ENCODE data around the gene LCOR. TPM values are rescaled to one million over a fixed set of nuclear protein-coding genes. Genes with fewer than 3 reads are reported as not detected.

LCOR gene
- total RNA-seq, 2 experiments from 2014 or later: 15.0 to 18.2 TPM

DNA sequence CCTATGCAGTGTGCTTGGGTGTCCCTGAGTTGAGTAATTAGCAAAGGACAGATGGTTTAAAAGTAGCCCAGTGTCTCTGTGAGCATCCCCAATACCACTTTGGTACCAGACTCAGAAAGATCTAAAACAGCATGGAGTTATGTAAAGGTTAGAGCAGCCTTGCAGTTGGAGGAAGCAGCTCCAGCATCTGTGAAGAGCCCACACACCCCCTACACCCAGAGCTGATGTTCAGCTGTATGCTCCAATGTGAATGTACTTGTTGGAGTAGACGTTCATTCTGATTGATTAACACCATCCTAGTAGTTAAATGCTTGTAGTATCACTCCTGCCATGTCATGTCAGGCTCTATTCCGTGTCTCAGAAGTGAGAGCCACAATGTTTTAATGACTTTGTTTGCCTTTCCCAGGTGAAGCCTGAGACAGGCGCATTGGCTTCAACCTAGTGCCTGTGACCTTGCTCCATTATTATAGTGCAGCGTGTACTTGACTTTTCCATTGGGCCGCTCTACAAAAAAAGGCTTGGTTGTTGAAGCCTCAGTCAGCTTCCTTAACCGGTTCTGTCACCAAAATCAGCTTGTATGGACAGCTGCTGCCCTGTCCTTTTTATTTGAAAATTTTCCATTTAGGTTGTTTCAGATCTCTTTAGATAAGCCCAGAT lies 154.2 kb downstream of the LCOR start:
- Mint-ChIP-seq H3K36me3 (peaks cover 7% of the 10 kb centered on the region), H3K27me3 (no peaks in the 10 kb centered on the region), H3K27ac (no peak overlapping the region), H3K9me3 (no peaks in the 10 kb centered on the region), H3K4me1 (ENCODE audit: low read depth) (peaks cover 3% of the 10 kb centered on the region), H3K4me3 (no peak overlapping the region)
- intact Hi-C loops (cut with micrococcal nuclease): no loop called here
- no peak for DNase-seq
- CTCF ChIA-PET: interaction anchor here (0.7 to 0.9 kb wide), 2 partner anchors 30 to 74 kb away, joined by 3 read pairs; no protein-coding TSS in a partner anchor
- POLR2A ChIA-PET: no interaction called here

DNA sequence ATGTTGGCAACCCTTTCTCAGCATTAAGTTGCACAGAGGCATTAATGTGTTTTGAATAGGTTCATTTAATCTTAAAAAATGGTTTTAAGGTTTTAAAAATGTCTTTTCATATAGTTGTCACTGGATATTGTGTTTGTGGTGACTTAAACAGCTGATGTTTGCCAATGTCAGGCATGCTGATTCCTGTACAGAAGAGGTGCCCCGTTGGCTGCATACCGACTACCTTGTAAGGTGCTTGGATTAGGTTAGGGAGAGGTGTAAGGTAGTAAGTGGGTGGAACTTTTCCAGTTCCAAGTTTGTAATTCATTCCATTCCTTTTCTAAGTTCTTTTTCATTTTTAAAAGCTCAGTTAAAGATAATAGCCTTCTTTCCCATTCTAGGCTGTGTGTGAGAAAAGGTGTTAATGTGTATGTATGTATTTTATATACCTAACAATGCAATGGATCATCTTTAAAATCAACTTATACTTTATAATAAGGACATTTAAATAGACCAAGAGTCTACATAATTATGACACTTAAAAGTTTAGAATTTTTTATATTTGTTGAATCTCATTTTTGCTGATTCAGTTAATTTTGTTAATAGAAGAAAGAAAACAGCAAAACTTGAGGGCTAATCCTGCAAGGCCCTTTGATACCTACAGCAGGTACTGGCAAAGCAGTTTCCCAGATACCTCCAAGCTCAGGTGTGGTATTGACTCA lies 155.2 kb downstream of the LCOR start:
- ChIA-PET POLR2A (no interaction called here), CTCF (interaction anchor here (0.7 to 1.4 kb wide), 2 partner anchors 38 to 75 kb away, joined by 3 read pairs; no protein-coding TSS in a partner anchor)
- DNase-seq: no peak
- intact Hi-C loops (cut with micrococcal nuclease): no loop called here
- H3K36me3 Mint-ChIP-seq: peaks cover 3% of the 10 kb centered on the region
- peaks cover 6% of the 10 kb centered on the region for H3K4me1 Mint-ChIP-seq (ENCODE audit: low read depth)
- no peak overlapping the region for H3K27ac Mint-ChIP-seq
- H3K4me3 Mint-ChIP-seq: no peak overlapping the region
- no peaks in the 10 kb centered on the region for H3K9me3 Mint-ChIP-seq
- H3K27me3 Mint-ChIP-seq: no peaks in the 10 kb centered on the region

DNA sequence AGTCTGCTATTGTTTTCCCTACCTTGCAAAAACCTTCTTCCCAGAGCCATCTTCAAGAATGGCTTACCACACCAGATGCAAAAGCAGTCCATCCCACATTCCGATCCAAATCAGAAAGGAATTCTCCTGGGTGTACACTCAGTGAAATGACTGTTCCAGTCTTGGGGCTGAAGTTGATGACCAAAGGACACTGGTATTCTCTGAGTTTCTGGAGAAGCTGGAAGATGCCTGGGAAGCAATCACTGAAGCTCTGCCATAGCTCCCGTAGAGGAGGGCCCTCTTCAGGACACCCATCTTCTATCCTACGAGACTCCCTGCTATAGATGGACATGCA lies 155.7 kb downstream of the LCOR start:
- Mint-ChIP-seq H3K27ac (no peak overlapping the region), H3K4me1 (ENCODE audit: low read depth) (peaks cover 6% of the 10 kb centered on the region), H3K36me3 (peaks cover 3% of the 10 kb centered on the region), H3K4me3 (no peak overlapping the region), H3K9me3 (no peaks in the 10 kb centered on the region), H3K27me3 (no peaks in the 10 kb centered on the region)
- no peak for DNase-seq
- intact Hi-C loops (cut with micrococcal nuclease): no loop called here
- ChIA-PET POLR2A (interaction anchor here (0.6 kb wide), 1 partner anchor 282 kb away, joined by 4 read pairs; no protein-coding TSS in a partner anchor), CTCF (interaction anchor here (1.4 kb wide), 1 partner anchor 38 kb away, joined by 3 read pairs; no protein-coding TSS in a partner anchor)

DNA sequence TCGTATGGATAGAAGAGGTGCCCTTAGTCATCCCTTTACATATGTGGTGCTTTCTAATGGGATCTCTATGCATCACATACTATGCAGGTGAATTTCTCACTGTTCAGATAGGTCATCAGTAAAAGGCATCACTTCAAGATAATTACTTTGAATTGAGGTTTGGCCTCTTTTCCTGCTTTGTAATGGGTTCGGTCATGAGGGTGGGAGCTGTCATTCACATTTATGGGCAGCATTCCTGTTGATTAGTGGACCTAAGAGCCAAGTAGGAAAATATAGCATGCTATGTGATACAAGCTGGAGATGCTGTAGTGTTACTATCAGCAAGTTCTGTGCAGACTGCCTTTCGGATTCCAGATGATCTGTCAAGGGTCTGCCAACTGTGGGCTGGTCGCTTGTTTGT lies 156.3 kb downstream of the LCOR start:
- ChIA-PET CTCF (no interaction called here), POLR2A (interaction anchor here (0.6 kb wide), 1 partner anchor 282 kb away, joined by 4 read pairs; no protein-coding TSS in a partner anchor)
- Mint-ChIP-seq H3K27ac (no peak overlapping the region), H3K9me3 (no peaks in the 10 kb centered on the region), H3K4me1 (ENCODE audit: low read depth) (peaks cover 6% of the 10 kb centered on the region), H3K36me3 (peaks cover 2% of the 10 kb centered on the region), H3K27me3 (no peaks in the 10 kb centered on the region), H3K4me3 (no peak overlapping the region)
- intact Hi-C loops (cut with micrococcal nuclease): no loop called here
- no peak for DNase-seq

DNA sequence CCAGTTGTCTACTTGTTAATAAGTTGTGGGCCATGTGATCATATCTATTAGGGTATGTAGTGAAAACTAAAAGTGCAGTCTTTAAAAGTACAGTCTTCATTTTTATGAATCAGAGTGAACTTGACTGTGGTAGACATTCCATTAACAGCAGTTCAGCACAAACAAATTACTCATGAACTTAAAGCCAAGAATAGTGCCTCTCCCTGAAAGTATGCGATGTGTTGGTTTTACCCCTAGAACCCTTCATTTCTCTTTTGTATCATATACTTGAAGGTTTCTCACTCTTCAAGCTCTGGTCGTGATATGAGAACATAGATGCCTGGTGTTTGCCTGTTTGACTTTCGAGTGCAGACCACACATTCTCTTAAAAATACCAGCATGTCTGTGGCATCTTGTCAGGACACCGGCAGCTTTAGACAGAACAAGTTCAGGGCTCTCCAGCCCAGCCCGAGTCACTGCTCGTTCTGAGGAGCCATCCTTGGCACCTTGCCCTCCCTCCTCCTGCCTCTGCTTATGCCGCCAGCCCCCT lies 159.3 kb downstream of the LCOR start:
- Mint-ChIP-seq H3K36me3 (no peaks in the 10 kb centered on the region), H3K4me3 (no peak overlapping the region), H3K27ac (no peak overlapping the region), H3K27me3 (no peaks in the 10 kb centered on the region), H3K4me1 (ENCODE audit: low read depth) (peaks cover 6% of the 10 kb centered on the region), H3K9me3 (no peaks in the 10 kb centered on the region)
- no peak for DNase-seq
- intact Hi-C loops (cut with micrococcal nuclease): no loop called here
- CTCF ChIA-PET: no interaction called here
- POLR2A ChIA-PET: interaction anchor here (0.6 kb wide), 2 partner anchors 25 to 446 kb away, joined by 3 read pairs; no protein-coding TSS in a partner anchor

DNA sequence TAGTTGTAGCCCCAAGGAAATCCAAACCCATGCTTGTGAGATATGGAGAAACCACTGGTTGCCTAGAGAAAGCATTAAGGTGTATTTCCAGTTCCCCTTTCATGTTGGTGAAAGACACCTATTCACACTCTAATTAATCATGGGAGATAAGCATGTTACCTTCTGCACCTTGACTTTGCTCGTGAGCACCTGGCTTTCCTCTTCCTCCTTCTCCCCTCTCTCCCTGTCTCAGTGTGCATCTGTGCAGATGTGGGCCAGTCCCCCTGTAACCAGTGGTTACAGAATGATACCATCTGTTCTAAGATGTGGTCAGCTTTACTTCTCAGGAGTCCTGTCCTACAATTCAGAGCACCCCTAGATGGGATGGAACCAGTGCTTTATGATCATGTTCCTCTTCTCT lies 160.6 kb downstream of the LCOR start:
- no peak for DNase-seq
- no peaks in the 10 kb centered on the region for H3K27me3 Mint-ChIP-seq
- no peaks in the 10 kb centered on the region for H3K9me3 Mint-ChIP-seq
- H3K4me3 Mint-ChIP-seq: no peak overlapping the region
- H3K4me1 Mint-ChIP-seq (ENCODE audit: low read depth): peaks cover 6% of the 10 kb centered on the region
- H3K36me3 Mint-ChIP-seq: no peaks in the 10 kb centered on the region
- no peak overlapping the region for H3K27ac Mint-ChIP-seq
- intact Hi-C loops (cut with micrococcal nuclease): no loop called here
- CTCF ChIA-PET: interaction anchor here (1.1 kb wide), 1 partner anchor 32 kb away, joined by 3 read pairs; no protein-coding TSS in a partner anchor
- POLR2A ChIA-PET: no interaction called here

DNA sequence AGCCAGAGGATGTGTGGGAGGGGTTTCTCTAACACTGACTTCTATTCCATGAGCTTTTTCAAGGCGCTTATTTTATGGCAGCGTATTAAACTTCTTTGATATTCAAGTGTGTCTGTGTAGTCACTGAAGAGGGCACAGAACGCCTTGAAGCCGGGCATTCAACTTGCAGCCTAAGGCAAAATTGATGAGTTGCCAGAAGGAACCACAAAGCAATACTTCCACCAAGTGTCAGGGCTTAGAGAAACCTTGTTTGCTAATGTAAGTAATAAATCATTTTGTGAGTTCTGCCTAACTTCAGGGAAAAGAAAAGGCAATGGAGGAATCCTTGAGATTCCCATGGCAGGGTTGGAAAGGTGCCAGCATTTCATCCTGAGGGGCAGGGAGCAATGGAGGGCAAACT lies 163.8 kb downstream of the LCOR start:
- Mint-ChIP-seq H3K4me3 (no peak overlapping the region), H3K27me3 (no peaks in the 10 kb centered on the region), H3K27ac (no peak overlapping the region), H3K4me1 (ENCODE audit: low read depth) (peaks cover 6% of the 10 kb centered on the region), H3K9me3 (no peaks in the 10 kb centered on the region), H3K36me3 (no peaks in the 10 kb centered on the region)
- DNase-seq: no peak
- ChIA-PET CTCF (interaction anchor here (2.1 kb wide), 1 partner anchor 30 kb away, joined by 10 read pairs; no protein-coding TSS in a partner anchor), POLR2A (no interaction called here)
- intact Hi-C loops (cut with micrococcal nuclease): no loop called here

DNA sequence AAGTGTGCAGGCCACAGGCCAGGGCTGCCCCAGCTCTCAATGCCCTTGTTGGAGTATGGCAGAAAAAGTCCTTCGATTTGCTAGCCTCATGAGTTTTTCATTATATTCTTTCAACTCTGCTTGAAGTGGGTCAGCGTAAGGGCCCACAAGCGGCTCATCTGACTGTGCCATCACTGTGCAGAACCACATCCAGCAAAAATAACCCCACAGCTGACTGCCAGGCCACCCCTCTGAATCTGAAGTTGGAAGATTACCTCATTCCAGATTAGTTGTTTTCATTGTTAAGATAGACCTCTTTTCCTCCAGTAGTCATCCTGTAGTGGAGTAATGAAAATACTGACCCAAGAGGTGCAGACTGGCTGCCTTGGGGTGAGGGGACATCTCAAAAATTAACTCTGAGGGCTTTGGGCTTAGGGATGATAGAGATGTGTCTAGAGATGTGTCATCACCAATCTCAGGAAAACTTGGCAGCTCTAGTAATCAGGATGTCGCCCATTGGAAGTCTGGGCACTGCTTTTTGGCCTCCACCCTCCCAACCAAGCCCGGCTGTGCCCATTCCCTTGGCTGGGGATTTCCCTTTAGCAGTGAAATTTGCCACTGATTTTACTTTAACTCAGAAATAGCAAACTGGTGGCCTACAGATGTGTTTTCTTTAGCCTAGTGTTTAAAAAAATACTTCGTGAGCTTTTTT lies 164.3 kb downstream of the LCOR start:
- POLR2A ChIA-PET: no interaction called here
- no peak for DNase-seq
- Mint-ChIP-seq H3K27me3 (no peaks in the 10 kb centered on the region), H3K36me3 (no peaks in the 10 kb centered on the region), H3K4me3 (no peak overlapping the region), H3K27ac (no peak overlapping the region), H3K9me3 (no peaks in the 10 kb centered on the region), H3K4me1 (ENCODE audit: low read depth) (peaks cover 2% of the 10 kb centered on the region)
- CTCF ChIA-PET: interaction anchor here (2.1 kb wide), 1 partner anchor 29 kb away, joined by 10 read pairs; no protein-coding TSS in a partner anchor
- intact Hi-C loops (cut with micrococcal nuclease): no loop called here

DNA sequence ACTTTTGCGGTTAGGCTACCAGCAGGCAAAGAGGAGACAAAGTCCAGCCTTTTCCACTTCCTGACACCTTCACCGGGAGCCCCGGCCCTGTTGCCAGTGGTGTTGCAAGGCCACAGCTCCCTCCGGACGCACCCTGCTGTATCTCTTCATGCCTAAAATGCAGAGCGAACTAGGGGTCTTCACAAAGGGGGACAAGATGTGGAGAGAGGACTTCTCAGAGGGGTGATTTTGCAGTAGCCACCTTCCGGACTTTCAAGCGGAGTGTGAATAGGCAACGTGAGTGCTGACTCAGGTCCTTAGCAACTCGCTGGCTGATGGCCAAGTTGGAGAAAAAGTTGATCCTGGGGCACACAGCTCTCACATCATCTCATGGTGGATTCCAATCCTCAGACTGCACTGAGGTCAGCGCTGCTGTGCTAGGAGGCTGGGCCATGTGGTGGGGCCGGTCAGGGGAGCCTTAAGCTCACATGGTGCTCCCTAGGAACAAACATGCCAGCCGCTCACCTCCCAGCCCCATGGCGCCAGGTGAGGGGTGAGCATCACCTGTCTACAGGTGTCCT lies 166.3 kb downstream of the LCOR start:
- ChIA-PET CTCF (interaction anchor here (1.0 kb wide), 1 partner anchor 212 kb away, joined by 3 read pairs; no protein-coding TSS in a partner anchor), POLR2A (no interaction called here)
- DNase-seq: no peak
- intact Hi-C loops (cut with micrococcal nuclease): no loop called here
- H3K27me3 Mint-ChIP-seq: no peaks in the 10 kb centered on the region
- H3K4me3 Mint-ChIP-seq: no peak overlapping the region
- H3K36me3 Mint-ChIP-seq: no peaks in the 10 kb centered on the region
- no peak overlapping the region for H3K27ac Mint-ChIP-seq
- no peaks in the 10 kb centered on the region for H3K4me1 Mint-ChIP-seq (ENCODE audit: low read depth)
- no peaks in the 10 kb centered on the region for H3K9me3 Mint-ChIP-seq

DNA sequence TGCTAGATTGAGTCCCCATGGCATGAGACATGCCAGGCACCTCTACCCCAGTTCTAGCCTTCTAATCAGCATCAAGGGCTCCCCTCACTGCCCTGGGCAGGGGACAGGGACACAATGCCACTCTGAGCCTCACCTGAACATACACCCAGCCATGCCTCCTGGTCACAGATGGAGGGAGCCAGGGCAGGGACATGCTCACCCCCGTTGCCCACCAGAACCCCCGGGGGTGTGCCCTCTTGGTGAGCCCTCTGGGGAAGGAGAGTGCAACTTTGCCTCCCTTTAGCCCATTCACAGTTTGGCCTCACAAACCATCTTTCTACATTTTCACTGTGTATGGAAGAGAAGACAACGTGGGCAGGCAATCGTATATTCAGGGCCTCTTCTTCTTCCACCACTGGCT lies 167.2 kb downstream of the LCOR start:
- H3K9me3 Mint-ChIP-seq: no peaks in the 10 kb centered on the region
- ChIA-PET CTCF (no interaction called here), POLR2A (no interaction called here)
- H3K36me3 Mint-ChIP-seq: no peaks in the 10 kb centered on the region
- no peak for DNase-seq
- H3K4me3 Mint-ChIP-seq: no peak overlapping the region
- no peaks in the 10 kb centered on the region for H3K4me1 Mint-ChIP-seq (ENCODE audit: low read depth)
- intact Hi-C loops (cut with micrococcal nuclease): no loop called here
- no peaks in the 10 kb centered on the region for H3K27me3 Mint-ChIP-seq
- H3K27ac Mint-ChIP-seq: no peak overlapping the region

DNA sequence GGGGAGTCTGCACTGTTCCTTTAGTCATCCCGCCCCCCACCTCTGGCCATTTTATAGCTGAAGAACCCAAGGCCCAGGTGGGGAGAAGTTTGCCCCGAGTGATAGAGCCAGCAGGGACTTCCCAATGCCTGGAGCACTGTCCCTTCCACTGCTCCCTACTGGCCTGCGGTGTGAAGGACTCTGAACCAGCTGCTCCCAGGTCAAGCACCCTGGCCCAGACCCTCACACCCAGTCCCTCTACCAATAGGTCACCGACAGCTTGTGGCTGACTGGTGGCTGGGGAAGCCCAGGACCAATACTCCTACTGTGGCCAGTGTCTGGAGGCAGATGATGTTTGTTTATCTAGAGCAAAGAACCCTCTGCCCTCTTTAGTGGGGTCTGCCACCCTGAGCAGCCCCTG lies 167.9 kb downstream of the LCOR start:
- DNase-seq: no peak
- H3K9me3 Mint-ChIP-seq: no peaks in the 10 kb centered on the region
- intact Hi-C loops (cut with micrococcal nuclease): no loop called here
- no peaks in the 10 kb centered on the region for H3K36me3 Mint-ChIP-seq
- no peak overlapping the region for H3K27ac Mint-ChIP-seq
- no peaks in the 10 kb centered on the region for H3K27me3 Mint-ChIP-seq
- H3K4me1 Mint-ChIP-seq (ENCODE audit: low read depth): no peaks in the 10 kb centered on the region
- H3K4me3 Mint-ChIP-seq: no peak overlapping the region
- ChIA-PET CTCF (no interaction called here), POLR2A (no interaction called here)
